Measurements from ENCODE around the gene HELZ2.

DNA sequence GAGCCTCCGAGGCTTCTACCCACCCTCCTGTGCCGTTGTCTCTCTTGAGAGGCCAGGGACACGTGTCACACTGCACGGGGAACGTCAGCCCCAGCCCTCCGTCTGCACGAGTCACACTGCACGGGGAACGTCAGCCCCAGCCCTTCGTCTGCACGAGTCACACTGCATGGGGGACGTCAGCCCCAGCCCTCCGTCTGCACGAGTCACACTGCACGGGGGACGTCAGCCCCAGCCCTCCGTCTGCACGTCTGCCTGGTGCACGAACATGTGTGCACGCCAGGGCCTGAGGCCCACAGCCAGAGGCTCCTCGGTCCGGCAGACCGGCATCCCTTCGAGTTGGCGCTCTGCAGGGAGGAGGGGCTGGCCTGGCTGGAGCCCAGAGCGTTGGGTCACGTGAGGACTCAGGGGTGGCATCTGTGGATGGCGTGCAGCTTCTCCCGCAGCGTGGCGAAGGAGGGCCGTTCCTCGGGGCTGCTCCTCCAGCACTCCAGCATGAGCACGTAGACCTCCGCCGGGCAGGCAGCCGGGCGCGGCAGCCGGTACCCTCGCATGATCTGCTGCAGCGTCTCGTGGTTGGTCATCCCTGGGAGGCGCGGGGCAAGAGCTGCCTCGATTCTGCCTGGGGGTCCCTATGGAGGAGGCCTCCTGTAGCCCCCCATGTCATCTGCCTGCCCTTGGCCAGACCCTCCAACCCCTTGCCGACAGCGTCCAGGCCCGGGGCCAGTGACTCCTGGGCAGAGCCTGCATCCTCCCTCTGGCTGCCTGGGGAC is 33.4 kb downstream of the HELZ2 start:
- TF ChIP-seq SP1 (IDR thresholded peaks at IDR 0.05) (no peak), FOXA1 (IDR thresholded peaks at IDR 0.05) (no peak), SUZ12 (IDR thresholded peaks at IDR 0.05) (no peak), BHLHE40 (IDR thresholded peaks at IDR 0.05; ENCODE audit: borderline replicate concordance) (no peak), NFRKB (IDR thresholded peaks at IDR 0.05) (no peak), ELF4 (IDR thresholded peaks at IDR 0.05) (no peak), ZNF384 (IDR thresholded peaks at IDR 0.05) (no peak), FOXM1 (IDR thresholded peaks at IDR 0.05; ENCODE audit: borderline replicate concordance) (no peak)
